ENCODE measurements around the gene ZNF717.

The ZNF717 gene

DNA sequence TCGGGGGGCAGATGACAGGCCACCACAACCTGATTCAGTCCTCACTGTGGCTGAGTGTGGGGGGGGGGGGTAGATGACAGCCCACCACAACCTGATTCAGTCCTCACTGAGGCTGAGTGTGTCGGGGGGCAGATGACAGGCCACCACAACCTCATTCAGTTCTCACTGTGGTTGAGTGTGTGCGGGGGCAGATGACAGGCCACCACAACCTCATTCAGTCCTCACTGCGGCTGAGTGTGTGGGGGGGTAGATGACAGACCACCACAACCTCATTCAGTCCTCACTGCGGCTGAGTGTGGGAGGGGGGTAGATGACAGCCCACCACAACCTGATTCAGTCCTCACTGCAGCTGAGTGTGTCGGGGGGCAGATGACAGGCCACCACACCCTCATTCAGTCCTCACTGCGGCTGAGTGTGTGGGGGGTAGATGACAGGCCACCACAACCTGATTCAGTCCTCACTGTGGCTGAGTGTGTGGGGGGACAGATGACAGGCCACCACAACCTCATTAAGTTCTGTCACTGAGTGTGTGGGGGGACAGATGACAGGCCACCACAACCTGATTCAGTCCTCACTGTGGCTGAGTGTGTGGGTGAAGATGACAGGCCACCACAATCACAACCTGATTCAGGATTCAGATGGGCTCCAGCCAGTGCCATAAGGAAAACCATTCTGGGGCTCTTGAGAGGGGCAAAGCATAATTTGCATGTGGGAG, 16.9 kb downstream of the ZNF717 start:
- H3K4me3 ChIP-seq (ENCODE audit: low read length): no peak overlapping the region
- DNase-seq (ENCODE audit: low read depth): no peak
- TF ChIP-seq, protein P1, sequence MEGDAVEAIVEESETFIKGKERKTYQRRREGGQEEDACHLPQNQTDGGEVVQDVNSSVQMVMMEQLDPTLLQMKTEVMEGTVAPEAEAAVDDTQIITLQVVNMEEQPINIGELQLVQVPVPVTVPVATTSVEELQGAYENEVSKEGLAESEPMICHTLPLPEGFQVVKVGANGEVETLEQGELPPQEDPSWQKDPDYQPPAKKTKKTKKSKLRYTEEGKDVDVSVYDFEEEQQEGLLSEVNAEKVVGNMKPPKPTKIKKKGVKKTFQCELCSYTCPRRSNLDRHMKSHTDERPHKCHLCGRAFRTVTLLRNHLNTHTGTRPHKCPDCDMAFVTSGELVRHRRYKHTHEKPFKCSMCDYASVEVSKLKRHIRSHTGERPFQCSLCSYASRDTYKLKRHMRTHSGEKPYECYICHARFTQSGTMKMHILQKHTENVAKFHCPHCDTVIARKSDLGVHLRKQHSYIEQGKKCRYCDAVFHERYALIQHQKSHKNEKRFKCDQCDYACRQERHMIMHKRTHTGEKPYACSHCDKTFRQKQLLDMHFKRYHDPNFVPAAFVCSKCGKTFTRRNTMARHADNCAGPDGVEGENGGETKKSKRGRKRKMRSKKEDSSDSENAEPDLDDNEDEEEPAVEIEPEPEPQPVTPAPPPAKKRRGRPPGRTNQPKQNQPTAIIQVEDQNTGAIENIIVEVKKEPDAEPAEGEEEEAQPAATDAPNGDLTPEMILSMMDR (conservative IDR thresholded peaks at IDR 0.05; ENCODE audit: low read length): no peak

DNA sequence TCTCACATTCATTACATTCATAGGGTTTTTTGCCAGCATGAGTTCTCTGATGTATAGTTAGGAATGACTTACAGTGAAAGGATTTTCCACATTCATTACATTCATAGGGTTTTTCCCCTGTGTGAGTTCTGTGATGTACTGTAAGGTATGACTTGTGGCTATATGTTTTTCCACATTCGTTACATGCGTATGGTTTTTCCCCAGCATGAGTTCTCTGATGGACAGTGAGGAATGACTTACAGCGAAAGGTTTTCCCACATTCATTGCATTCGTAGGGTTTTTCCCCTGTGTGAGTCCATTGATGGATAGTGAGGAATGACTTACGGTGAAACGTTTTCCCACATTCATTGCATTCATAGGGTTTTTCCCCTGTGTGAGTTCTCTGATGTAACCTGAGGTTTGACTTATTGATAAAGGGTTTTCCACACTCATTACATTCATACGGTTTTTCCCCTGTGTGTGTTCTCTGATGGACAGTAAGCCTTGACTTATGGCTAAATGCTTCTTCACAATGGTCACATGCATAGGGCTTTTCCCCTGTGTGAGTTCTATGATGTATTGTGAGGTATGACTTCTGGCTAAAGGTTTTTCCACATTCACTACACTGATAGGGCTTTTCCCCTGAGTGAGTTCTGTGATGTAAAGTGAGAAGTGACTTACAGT, 47.4 kb downstream of the ZNF717 start:
- DNase-seq (ENCODE audit: low read depth): no peak
- TF ChIP-seq, protein P1 (conservative IDR thresholded peaks at IDR 0.05; ENCODE audit: low read length): no peak
- no peak overlapping the region for H3K4me3 ChIP-seq (ENCODE audit: low read length)

- no peak overlapping the region for H3K4me3 ChIP-seq (ENCODE audit: low read length)
- TF ChIP-seq, protein P1 (conservative IDR thresholded peaks at IDR 0.05; ENCODE audit: low read length): no peak
- no peak for DNase-seq (ENCODE audit: low read depth)
Observed at GRCh38 chr3:75727985-75728384, 57.4 kb downstream of the ZNF717 start.

DNA sequence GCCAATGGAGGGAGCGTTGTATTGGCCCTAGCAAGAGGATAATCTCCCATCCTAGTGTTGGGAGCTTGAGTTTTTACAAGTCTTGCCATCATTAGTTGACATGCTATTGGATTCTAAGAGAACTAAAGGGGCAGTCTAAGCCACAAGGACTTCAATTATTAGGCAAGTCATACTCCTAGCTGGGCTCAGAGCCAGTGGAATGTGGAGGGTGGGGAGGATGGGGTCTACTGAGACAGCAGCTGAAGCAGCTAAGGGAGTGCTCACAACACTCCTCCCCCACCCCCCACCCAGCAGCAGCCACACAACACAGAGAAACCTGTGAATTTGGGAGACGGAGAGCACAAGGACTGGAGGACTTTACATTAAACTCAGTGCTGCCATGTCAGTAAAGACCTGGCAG, 93.3 kb downstream of the ZNF717 start:
- no peak overlapping the region for H3K4me3 ChIP-seq (ENCODE audit: low read length)
- no peak for DNase-seq (ENCODE audit: low read depth)
- TF ChIP-seq, protein P1 (conservative IDR thresholded peaks at IDR 0.05; ENCODE audit: low read length): no peak

DNA sequence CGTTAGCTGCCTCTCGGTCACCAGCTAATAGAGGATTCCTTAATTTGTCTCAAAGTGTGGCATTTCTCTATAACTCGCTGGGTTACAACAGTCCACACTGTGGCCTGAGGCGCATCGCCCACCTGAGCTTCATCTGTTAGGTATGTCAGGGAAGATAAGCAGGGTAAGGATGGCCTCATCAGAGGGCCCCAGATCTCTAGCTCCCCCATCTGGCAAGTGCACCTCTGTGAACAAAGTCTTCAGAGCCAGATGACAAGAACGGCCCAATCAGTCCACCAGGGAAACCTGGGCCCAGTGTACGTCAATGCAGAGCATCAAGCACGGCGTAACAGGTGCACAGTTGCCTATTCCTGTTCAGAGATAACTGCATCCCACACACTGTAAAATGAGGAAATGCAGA, 98.0 kb downstream of the ZNF717 start:
- TF ChIP-seq, protein P1 (conservative IDR thresholded peaks at IDR 0.05; ENCODE audit: low read length): no peak
- no peak for DNase-seq (ENCODE audit: low read depth)
- H3K4me3 ChIP-seq (ENCODE audit: low read length): no peak overlapping the region

All from AG10803 (cell line).